GM23338 (cell line): ENCODE measurements around the gene KCNAB1. TPM values are rescaled to one million over a fixed set of nuclear protein-coding genes. Genes with fewer than 3 reads are reported as not detected.

ENCODE experiments used
- ATAC-seq: fragments of 200-7000 bp; cut with Tn5 transposase; 3 replicates; pipeline ENCODE4 v1.9.1; 2020
- DNase-seq: peaks from one replicate; pipeline ENCODE4 v3.0.0-alpha.2; 2015; ENCODE audit warnings: low spot score
- H2AFZ ChIP-seq: fragments of 200-600 bp; sonication (generic); 2 replicates; pipeline ENCODE4 v1.8.0; 2016; ENCODE audit warnings: antibody characterized with exemption, mild to moderate bottlenecking, moderate library complexity
- H3F3A ChIP-seq: fragments of 200-600 bp; sonication (generic); replicated peaks from 2 replicates; pipeline ENCODE4 v1.8.0; 2017; ENCODE audit warnings: antibody characterized with exemption, mixed run types, low read depth
- H3K27ac ChIP-seq: fragments of 200-600 bp; sonication (generic); 2 replicates; pipeline ENCODE4 v1.6.1; 2016; ENCODE audit warnings: low read depth
- H3K27me3 ChIP-seq: fragments of 200-600 bp; sonication (generic); 2 replicates; pipeline ENCODE4 v1.8.0; 2016; ENCODE audit warnings: mild to moderate bottlenecking, mixed run types, moderate library complexity; ENCODE audit not compliant: insufficient read depth
- H3K36me3 ChIP-seq: fragments of 200-600 bp; sonication (generic); 2 replicates; pipeline ENCODE4 v1.8.0; 2016; ENCODE audit warnings: mild to moderate bottlenecking; ENCODE audit not compliant: insufficient read depth
- H3K4me1 ChIP-seq: fragments of 200-600 bp; sonication (generic); 2 replicates; pipeline ENCODE4 v1.8.0; 2016; ENCODE audit warnings: mild to moderate bottlenecking, moderate library complexity; ENCODE audit not compliant: insufficient read depth
- H3K4me2 ChIP-seq: fragments of 200-600 bp; sonication (generic); 2 replicates; pipeline ENCODE4 v1.7.1; 2017; ENCODE audit warnings: mixed run types
- H3K4me3 ChIP-seq: fragments of 200-600 bp; sonication (generic); 2 replicates; pipeline ENCODE4 v1.6.1; 2016; ENCODE audit warnings: mixed run types
- H3K79me2 ChIP-seq: fragments of 200-600 bp; sonication (generic); replicated peaks from 2 replicates; pipeline ENCODE4 v1.8.0; 2017; ENCODE audit warnings: mild to moderate bottlenecking; ENCODE audit not compliant: insufficient read depth
- H3K9me2 ChIP-seq: fragments of 200-600 bp; sonication (generic); 2 replicates; pipeline ENCODE4 v1.8.0; 2017; ENCODE audit not compliant: insufficient read depth
- H4K20me1 ChIP-seq: fragments of 200-600 bp; sonication (generic); replicated peaks from 2 replicates; pipeline ENCODE4 v1.8.0; 2017; ENCODE audit warnings: mild to moderate bottlenecking; ENCODE audit not compliant: insufficient read depth
- H3K27ac Mint-ChIP-seq: 2 replicates; pipeline ENCODE4 v1.8.0; 2020; ENCODE audit warnings: inconsistent platforms, mild to moderate bottlenecking, moderate library complexity, mixed read lengths
- H3K27me3 Mint-ChIP-seq: 3 replicates; pipeline ENCODE4 v1.8.0; 2022; ENCODE audit warnings: low read depth, mild to moderate bottlenecking, moderate library complexity, mixed read lengths, inconsistent platforms; ENCODE audit not compliant: insufficient read depth, poor library complexity
- H3K36me3 Mint-ChIP-seq: 3 replicates; pipeline ENCODE4 v1.8.0; 2021; ENCODE audit warnings: low read depth, mild to moderate bottlenecking, inconsistent platforms, moderate library complexity, mixed read lengths
- H3K4me1 Mint-ChIP-seq: 3 replicates; pipeline ENCODE4 v1.8.0; 2020; ENCODE audit warnings: mild to moderate bottlenecking, inconsistent platforms, mixed read lengths
- H3K4me3 Mint-ChIP-seq: 3 replicates; pipeline ENCODE4 v1.8.0; 2021; ENCODE audit warnings: moderate library complexity, mild to moderate bottlenecking, inconsistent platforms, mixed read lengths
- H3K9me3 Mint-ChIP-seq: 3 replicates; pipeline ENCODE4 v1.8.0; 2020; ENCODE audit warnings: moderate library complexity, mild to moderate bottlenecking, inconsistent platforms, mixed read lengths
- CREB1 ChIP-seq: fragments of 250-450 bp; sonication (Bioruptor Pico); IDR thresholded peaks from 2 replicates; pipeline ENCODE4 v1.5.0; 2020; ENCODE audit warnings: low read depth, mild to moderate bottlenecking, moderate library complexity
- EZH2 ChIP-seq: fragments of 200-600 bp; sonication (generic); IDR thresholded peaks from one replicate; pipeline ENCODE4 v1.8.0; 2017; ENCODE audit warnings: antibody characterized with exemption, mild to moderate bottlenecking, low read depth; ENCODE audit not compliant: unreplicated experiment
- EZH2phosphoT487 ChIP-seq: fragments of 200-600 bp; sonication (generic); IDR thresholded peaks from one replicate; pipeline ENCODE4 v1.8.1; 2018; ENCODE audit warnings: antibody characterized with exemption; ENCODE audit not compliant: unreplicated experiment
- JUNB ChIP-seq: IDR thresholded peaks from one replicate; pipeline ENCODE4 v1.6.1; 2016; ENCODE audit warnings: antibody characterized with exemption; ENCODE audit not compliant: unreplicated experiment
- NANOG ChIP-seq: IDR thresholded peaks from 2 replicates; pipeline ENCODE4 v1.6.1; 2016; ENCODE audit warnings: antibody characterized with exemption, borderline replicate concordance
- POLR2AphosphoS5 ChIP-seq: IDR thresholded peaks from 2 replicates; pipeline ENCODE4 v1.6.1; 2016; ENCODE audit warnings: antibody characterized with exemption, low read depth
- STAT1 ChIP-seq: IDR thresholded peaks from one replicate; pipeline ENCODE4 v1.6.1; 2016; ENCODE audit warnings: antibody characterized with exemption; ENCODE audit not compliant: unreplicated experiment
- ZNF114 ChIP-seq: fragments of 250-450 bp; sonication (Bioruptor Pico); IDR thresholded peaks from 2 replicates; pipeline ENCODE4 v1.5.0; 2020; ENCODE audit warnings: mild to moderate bottlenecking, moderate library complexity
- ZNF331 ChIP-seq: fragments of 250-450 bp; sonication (Bioruptor Pico); IDR thresholded peaks from 2 replicates; pipeline ENCODE4 v1.5.0; 2020; ENCODE audit warnings: low read depth, mild to moderate bottlenecking, moderate library complexity
- polyA plus RNA-seq: library from polyadenylated mRNA; unstranded; fragments of >200 nt; fragmentation: Nextera tagmentation; extraction: Ambion mirVana; gene quantifications from 2 replicates; pipeline ENCODE4 v1.2.1, GENCODE V29; 2016
- total RNA-seq: library from RNA; depleted of rRNA; stranded (reverse); fragments of >200 nt; shearing (Covaris generic); gene quantifications from 2 replicates; pipeline ENCODE4 v1.2.3, GENCODE V29; 2014
- TF ChIP-seq, protein P1 (sequence below): IDR thresholded peaks from one replicate; pipeline ENCODE4 v1.6.1; 2018; ENCODE audit warnings: antibody characterized with exemption; ENCODE audit not compliant: unreplicated experiment
- TF ChIP-seq, protein P2 (sequence below): IDR thresholded peaks from 2 replicates; pipeline ENCODE4 v1.6.1; 2016; ENCODE audit warnings: antibody characterized with exemption
- TF ChIP-seq, protein P3 (sequence below): fragments of 250-450 bp; sonication (Bioruptor Pico); IDR thresholded peaks from 2 replicates; pipeline ENCODE4 v1.5.0; 2020; ENCODE audit warnings: mild to moderate bottlenecking, moderate library complexity
- TF ChIP-seq, protein P4 (sequence below), 2 experiments: fragments of 200-600 bp in 1 of 2; sonication (generic) in 1 of 2; conservative IDR thresholded peaks; 2 replicates each; pipeline versions ENCODE4 v1.5.1 to v1.6.1; 2016 to 2017; ENCODE audit warnings: antibody characterized with exemption in 2 of 2, low read depth in 2 of 2, mild to moderate bottlenecking in 2 of 2, moderate library complexity in 1 of 2

The KCNAB1 gene
- total and polyA plus RNA-seq, 2 experiments from 2014 or later, result 0.69 to 2.6 TPM

DNA sequence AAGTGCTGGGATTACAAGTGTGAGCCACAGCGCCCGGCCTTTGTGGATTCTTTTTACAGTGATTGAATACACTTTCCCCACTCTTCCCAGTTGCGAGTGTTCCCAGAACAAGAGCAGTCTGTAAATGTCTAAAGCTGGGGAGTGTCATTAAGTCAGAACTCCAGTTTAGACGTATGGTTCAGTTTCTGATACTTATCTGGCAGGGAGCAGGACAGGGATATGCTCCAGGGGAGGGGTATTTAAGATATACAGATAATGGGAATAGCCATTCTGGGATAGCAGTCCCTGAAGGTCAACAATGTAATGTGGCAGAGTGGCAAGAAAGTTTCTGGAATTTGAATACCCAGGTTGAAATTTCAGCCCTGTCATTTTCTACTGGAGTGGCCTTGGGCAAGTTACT is 270.5 kb downstream of the KCNAB1 start:
- H3K4me3 Mint-ChIP-seq, result no peak overlapping the region
- Histone ChIP-seq H3K36me3 (no peaks in the 10 kb centered on the region), H3K4me3 (no peak overlapping the region), H3F3A (no peaks in the 10 kb centered on the region), H3K27ac (no peak overlapping the region), H3K27me3 (no peaks in the 10 kb centered on the region), H3K9me2 (peaks cover 12% of the 10 kb centered on the region; the same call in 1 of the 2 replicates), H3K79me2 (no peaks in the 10 kb centered on the region), H4K20me1 (no peaks in the 10 kb centered on the region), H2AFZ (peak overlapping the region; percentile 64; the same call in 1 of the 2 replicates), H3K4me1 (no peaks in the 10 kb centered on the region), H3K4me2 (no peak overlapping the region)
- no peaks in the 10 kb centered on the region for H3K9me3 Mint-ChIP-seq
- ATAC-seq (no peak), DNase-seq (no peak)
- H3K36me3 Mint-ChIP-seq, result no peaks in the 10 kb centered on the region
- no peaks in the 10 kb centered on the region for H3K27me3 Mint-ChIP-seq
- TF ChIP-seq NANOG, result no peak
- no peak for TF ChIP-seq STAT1
- no peak for TF ChIP-seq POLR2AphosphoS5
- TF ChIP-seq, protein P1, sequence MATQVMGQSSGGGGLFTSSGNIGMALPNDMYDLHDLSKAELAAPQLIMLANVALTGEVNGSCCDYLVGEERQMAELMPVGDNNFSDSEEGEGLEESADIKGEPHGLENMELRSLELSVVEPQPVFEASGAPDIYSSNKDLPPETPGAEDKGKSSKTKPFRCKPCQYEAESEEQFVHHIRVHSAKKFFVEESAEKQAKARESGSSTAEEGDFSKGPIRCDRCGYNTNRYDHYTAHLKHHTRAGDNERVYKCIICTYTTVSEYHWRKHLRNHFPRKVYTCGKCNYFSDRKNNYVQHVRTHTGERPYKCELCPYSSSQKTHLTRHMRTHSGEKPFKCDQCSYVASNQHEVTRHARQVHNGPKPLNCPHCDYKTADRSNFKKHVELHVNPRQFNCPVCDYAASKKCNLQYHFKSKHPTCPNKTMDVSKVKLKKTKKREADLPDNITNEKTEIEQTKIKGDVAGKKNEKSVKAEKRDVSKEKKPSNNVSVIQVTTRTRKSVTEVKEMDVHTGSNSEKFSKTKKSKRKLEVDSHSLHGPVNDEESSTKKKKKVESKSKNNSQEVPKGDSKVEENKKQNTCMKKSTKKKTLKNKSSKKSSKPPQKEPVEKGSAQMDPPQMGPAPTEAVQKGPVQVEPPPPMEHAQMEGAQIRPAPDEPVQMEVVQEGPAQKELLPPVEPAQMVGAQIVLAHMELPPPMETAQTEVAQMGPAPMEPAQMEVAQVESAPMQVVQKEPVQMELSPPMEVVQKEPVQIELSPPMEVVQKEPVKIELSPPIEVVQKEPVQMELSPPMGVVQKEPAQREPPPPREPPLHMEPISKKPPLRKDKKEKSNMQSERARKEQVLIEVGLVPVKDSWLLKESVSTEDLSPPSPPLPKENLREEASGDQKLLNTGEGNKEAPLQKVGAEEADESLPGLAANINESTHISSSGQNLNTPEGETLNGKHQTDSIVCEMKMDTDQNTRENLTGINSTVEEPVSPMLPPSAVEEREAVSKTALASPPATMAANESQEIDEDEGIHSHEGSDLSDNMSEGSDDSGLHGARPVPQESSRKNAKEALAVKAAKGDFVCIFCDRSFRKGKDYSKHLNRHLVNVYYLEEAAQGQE, result no peak
- TF ChIP-seq, protein P2, sequence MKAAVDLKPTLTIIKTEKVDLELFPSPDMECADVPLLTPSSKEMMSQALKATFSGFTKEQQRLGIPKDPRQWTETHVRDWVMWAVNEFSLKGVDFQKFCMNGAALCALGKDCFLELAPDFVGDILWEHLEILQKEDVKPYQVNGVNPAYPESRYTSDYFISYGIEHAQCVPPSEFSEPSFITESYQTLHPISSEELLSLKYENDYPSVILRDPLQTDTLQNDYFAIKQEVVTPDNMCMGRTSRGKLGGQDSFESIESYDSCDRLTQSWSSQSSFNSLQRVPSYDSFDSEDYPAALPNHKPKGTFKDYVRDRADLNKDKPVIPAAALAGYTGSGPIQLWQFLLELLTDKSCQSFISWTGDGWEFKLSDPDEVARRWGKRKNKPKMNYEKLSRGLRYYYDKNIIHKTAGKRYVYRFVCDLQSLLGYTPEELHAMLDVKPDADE, result no peak
- no peak for TF ChIP-seq EZH2
- TF ChIP-seq, protein P3, sequence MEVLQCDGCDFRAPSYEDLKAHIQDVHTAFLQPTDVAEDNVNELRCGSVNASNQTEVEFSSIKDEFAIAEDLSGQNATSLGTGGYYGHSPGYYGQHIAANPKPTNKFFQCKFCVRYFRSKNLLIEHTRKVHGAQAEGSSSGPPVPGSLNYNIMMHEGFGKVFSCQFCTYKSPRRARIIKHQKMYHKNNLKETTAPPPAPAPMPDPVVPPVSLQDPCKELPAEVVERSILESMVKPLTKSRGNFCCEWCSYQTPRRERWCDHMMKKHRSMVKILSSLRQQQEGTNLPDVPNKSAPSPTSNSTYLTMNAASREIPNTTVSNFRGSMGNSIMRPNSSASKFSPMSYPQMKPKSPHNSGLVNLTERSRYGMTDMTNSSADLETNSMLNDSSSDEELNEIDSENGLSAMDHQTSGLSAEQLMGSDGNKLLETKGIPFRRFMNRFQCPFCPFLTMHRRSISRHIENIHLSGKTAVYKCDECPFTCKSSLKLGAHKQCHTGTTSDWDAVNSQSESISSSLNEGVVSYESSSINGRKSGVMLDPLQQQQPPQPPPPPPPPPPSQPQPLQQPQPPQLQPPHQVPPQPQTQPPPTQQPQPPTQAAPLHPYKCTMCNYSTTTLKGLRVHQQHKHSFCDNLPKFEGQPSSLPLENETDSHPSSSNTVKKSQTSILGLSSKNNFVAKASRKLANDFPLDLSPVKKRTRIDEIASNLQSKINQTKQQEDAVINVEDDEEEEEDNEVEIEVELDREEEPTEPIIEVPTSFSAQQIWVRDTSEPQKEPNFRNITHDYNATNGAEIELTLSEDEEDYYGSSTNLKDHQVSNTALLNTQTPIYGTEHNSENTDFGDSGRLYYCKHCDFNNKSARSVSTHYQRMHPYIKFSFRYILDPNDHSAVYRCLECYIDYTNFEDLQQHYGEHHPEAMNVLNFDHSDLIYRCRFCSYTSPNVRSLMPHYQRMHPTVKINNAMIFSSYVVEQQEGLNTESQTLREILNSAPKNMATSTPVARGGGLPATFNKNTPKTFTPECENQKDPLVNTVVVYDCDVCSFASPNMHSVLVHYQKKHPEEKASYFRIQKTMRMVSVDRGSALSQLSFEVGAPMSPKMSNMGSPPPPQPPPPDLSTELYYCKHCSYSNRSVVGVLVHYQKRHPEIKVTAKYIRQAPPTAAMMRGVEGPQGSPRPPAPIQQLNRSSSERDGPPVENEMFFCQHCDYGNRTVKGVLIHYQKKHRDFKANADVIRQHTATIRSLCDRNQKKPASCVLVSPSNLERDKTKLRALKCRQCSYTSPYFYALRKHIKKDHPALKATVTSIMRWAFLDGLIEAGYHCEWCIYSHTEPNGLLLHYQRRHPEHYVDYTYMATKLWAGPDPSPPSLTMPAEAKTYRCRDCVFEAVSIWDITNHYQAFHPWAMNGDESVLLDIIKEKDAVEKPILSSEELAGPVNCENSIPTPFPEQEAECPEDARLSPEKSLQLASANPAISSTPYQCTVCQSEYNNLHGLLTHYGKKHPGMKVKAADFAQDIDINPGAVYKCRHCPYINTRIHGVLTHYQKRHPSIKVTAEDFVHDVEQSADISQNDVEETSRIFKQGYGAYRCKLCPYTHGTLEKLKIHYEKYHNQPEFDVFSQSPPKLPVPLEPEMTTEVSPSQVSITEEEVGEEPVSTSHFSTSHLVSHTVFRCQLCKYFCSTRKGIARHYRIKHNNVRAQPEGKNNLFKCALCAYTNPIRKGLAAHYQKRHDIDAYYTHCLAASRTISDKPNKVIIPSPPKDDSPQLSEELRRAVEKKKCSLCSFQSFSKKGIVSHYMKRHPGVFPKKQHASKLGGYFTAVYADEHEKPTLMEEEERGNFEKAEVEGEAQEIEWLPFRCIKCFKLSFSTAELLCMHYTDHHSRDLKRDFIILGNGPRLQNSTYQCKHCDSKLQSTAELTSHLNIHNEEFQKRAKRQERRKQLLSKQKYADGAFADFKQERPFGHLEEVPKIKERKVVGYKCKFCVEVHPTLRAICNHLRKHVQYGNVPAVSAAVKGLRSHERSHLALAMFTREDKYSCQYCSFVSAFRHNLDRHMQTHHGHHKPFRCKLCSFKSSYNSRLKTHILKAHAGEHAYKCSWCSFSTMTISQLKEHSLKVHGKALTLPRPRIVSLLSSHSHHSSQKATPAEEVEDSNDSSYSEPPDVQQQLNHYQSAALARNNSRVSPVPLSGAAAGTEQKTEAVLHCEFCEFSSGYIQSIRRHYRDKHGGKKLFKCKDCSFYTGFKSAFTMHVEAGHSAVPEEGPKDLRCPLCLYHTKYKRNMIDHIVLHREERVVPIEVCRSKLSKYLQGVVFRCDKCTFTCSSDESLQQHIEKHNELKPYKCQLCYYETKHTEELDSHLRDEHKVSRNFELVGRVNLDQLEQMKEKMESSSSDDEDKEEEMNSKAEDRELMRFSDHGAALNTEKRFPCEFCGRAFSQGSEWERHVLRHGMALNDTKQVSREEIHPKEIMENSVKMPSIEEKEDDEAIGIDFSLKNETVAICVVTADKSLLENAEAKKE (CRISPR knock-in tag), result no peak
- TF ChIP-seq JUNB, result no peak
- TF ChIP-seq ZNF331 (CRISPR knock-in tag), result no peak
- TF ChIP-seq CREB1 (CRISPR knock-in tag), result no peak
- no peak for TF ChIP-seq ZNF114 (CRISPR knock-in tag)
- no peak for TF ChIP-seq EZH2phosphoT487
- TF ChIP-seq, protein P4, sequence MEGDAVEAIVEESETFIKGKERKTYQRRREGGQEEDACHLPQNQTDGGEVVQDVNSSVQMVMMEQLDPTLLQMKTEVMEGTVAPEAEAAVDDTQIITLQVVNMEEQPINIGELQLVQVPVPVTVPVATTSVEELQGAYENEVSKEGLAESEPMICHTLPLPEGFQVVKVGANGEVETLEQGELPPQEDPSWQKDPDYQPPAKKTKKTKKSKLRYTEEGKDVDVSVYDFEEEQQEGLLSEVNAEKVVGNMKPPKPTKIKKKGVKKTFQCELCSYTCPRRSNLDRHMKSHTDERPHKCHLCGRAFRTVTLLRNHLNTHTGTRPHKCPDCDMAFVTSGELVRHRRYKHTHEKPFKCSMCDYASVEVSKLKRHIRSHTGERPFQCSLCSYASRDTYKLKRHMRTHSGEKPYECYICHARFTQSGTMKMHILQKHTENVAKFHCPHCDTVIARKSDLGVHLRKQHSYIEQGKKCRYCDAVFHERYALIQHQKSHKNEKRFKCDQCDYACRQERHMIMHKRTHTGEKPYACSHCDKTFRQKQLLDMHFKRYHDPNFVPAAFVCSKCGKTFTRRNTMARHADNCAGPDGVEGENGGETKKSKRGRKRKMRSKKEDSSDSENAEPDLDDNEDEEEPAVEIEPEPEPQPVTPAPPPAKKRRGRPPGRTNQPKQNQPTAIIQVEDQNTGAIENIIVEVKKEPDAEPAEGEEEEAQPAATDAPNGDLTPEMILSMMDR (conservative IDR thresholded peaks at IDR 0.05; ENCODE audit: low read depth in 2 of 2), result no peak
- no peaks in the 10 kb centered on the region for H3K4me1 Mint-ChIP-seq
- no peak overlapping the region for H3K27ac Mint-ChIP-seq
